D721Med (cell line): ENCODE data around the gene AOAH.
"Not testable (repeated sequence)": the region's sequence is repeated elsewhere in the genome, so short reads cannot be mapped to it uniquely, and the experiment has no call there.

ENCODE experiments used
- DNase-seq: peaks from one replicate; pipeline ENCODE4 v3.0.0; 2011; ENCODE audit warnings: low spot score; ENCODE audit not compliant: insufficient read length
- FAIRE-seq: peaks from 2 replicates; lab custom pipeline; 2011; peaks lifted over from hg19 to GRCh38; lab: Jason Lieb, UNC
- CTCF ChIP-seq: IDR thresholded peaks from 2 replicates; pipeline ENCODE4 v1.5.1; 2012; ENCODE audit warnings: mild to moderate bottlenecking, control low read depth; ENCODE audit not compliant: insufficient read depth; ENCODE audit errors: missing control alignments

AOAH gene

GRCh38 chr7:36728143-36728542 lies 3.8 kb upstream of the AOAH start:
- no peak for TF ChIP-seq CTCF
- DNase-seq (no peak), FAIRE-seq (no peak)

- no peak for TF ChIP-seq CTCF
- FAIRE-seq (no peak), DNase-seq (no peak)
These were observed 2.7 kb upstream of the AOAH start for GRCh38 chr7:36726806-36727503.

- DNase-seq (no peak), FAIRE-seq (no peak)
- TF ChIP-seq CTCF = no peak
These were observed 2.0 kb upstream of the AOAH start for GRCh38 chr7:36726311-36726710.

- no peak for TF ChIP-seq CTCF
- FAIRE-seq = no peak
- DNase-seq = no peak
These were observed 702 bp upstream of the AOAH start for GRCh38 chr7:36724996-36725395.

GRCh38 chr7:36723291-36723690 lies 1.0 kb downstream of the AOAH start:
- no peak for FAIRE-seq
- no peak for TF ChIP-seq CTCF
- no peak for DNase-seq

GRCh38 chr7:36719083-36719632 lies 5.1 kb downstream of the AOAH start:
- no peak for DNase-seq
- TF ChIP-seq CTCF = no peak
- no peak for FAIRE-seq

- DNase-seq = no peak
- no peak for FAIRE-seq
- no peak for TF ChIP-seq CTCF
These were observed 6.7 kb downstream of the AOAH start for GRCh38 chr7:36717586-36717985.

- DNase-seq, FAIRE-seq: not testable (repeated sequence)
These were observed 7.5 kb downstream of the AOAH start for GRCh38 chr7:36716802-36717201.
